Femur (tissue), 1 donor: ENCODE data around the gene CNTN1.

Experiments used
- DNase-seq: peaks from one replicate; pipeline ENCODE4 v3.0.0-alpha.2; 2017

Gene CNTN1

DNA sequence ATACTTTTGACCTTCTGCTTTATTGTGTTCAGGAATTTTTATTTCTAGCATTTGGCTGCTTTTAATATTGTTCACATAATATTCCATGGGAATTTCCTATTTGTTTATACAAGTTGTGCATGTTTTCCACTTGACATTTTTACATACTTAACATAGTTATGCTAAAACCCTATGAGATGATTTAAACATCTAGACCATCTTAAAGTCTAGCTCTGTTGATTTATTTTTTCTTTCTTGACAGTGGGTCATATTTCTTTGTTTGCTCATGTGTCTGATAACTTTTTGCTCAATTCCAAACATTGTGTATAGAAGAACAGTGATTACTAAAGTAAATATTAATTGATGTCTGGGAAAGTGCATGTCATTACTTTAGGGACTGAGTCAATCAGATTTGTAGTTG is 293.8 kb downstream of the CNTN1 start:
- DNase-seq: no peak

DNA sequence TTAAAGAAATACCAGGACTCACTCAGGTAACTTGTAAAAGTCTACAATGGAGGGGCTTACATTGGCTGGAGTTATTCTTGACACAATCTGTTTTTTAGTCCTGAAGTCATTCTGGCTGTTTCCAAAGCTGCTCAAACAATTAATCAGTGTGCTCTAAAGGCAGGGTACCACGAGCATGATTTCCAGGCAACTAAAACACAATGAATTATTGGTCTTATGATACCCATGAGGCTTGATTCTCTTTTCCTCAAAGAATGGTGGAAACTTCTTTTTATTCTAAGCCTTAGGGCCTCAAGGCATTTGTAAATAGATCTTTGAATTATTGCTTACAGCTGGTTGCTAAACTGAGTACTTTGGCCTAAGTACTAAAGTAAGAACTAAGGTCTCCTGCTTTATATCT is 296.1 kb downstream of the CNTN1 start:
- no peak for DNase-seq

DNA sequence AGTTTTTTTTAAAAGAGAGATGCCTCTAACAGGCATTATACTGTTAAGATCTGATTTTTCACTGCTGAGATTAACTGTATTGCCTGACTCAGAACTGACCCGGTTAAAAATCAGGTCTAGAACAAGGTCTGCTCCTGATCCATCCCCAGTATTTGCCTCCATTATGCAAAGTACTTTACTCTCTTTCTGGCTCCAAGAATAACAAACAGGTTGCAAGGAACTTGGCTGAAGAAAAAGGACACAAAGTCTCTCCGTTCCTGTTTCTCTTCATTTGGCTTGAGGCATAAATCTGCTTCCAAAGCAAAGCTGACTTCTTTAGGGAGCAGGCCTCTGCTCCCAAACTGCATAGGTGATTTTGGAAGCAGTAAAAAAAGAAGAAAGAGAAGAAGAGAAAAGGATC is 296.6 kb downstream of the CNTN1 start:
- no peak for DNase-seq

DNA sequence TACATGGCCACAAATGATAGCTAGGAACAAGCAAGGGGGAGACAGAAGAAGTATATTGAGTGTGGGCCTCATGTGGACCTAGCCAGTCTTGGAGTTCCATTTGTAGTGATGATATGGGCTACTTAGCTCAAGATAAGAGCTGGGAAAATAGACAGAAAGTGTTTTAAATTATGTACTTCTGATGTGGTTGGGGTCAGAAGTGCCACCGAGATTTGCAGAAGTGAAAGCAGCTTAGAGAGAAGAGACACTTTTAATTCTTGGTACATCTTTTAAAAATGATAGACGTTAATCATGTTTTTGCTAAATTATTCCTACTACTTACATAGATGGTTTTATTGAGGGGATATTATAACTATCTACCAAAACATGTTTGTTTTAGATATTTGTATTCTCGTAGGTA is 297.5 kb downstream of the CNTN1 start:
- DNase-seq: no peak

DNA sequence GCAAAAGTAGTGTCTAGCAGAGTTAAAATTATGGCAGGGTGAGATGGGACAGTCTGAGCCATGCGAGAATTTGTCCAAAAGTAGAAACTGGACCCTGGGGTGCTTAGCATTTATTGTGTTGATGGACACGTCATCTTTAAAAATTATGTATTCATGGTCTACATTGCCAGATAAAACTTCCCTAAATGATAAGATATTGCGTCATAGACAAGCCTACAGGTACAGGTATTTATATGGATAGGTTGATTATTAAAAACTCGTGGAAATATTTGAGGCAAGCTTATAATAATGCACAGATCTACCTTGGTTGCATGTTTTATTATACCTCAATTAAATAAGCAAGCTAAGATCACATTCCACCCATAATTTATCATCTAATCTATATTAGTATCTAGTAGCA is 299.9 kb downstream of the CNTN1 start:
- no peak for DNase-seq

DNA sequence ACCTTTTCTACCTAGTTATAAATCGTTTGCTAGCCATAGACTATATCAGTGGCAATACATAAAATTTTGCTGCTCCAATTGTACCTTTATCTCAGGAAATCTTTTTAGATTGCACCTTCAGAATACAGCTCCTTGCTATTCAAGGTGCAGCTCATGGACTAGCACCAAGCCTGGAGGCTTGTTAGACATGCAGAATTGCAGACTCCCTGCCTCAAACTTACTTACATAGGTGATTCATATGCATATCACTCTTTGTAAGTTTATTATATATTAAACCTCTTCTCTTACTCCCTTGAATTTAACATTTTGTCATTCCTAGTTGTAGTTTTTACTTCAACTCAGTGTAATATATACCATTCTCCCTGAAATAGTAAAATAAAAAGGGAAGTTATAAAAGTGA is 300.4 kb downstream of the CNTN1 start:
- no peak for DNase-seq

DNA sequence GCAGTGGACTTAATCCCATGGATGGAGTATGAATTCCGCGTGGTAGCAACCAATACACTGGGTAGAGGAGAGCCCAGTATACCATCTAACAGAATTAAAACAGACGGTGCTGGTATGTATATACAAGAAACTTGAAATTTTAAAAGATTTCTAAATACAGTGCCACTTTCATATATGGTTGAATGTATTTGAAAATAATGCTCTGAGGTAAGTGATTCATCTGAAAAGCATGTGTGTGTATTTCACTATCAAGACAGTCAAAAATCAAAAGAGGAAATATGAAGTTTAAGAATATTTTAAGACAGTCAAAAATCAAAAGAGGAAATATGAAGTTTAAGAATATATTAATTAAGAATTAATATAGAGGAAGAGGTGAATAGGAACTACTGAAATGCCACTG is 300.9 kb downstream of the CNTN1 start:
- no peak for DNase-seq

DNA sequence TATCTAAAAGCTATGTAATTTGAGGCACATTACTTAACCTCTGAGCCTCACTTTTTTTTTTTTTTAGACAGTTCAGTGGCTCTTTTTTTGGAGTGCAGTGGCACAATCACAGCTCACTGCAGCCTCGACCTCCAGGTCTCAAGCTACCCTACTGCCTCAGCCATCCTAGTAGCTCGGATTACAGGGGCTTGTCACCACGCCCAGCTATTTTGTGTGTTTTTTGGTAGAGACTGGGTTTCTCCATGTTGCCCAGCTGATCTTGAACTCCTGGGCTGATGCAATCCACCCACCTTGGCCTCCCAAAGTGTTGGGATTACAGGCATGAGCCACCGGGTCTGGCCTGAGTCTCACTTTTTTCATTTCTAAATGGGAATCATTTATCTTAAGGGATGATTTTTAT is 303.9 kb downstream of the CNTN1 start:
- no peak for DNase-seq

DNA sequence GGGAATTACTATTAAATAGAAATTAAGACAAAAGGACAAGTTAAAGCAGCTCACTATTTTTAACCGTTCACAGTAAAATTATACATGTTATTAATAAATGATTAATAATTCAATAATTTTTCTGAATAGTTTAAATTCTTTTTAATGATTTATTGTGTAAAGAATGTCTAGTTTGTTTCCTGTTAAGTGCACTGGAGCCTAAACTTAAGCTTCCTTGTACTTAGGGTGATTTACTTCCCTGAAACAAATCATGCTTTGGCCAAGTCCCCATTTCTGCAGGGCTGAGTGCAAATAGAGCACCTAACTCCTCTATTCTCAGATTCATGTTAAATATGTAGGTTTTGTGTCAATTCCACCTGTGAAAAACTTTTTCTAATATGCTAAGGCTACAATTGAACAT is 307.0 kb downstream of the CNTN1 start:
- DNase-seq: no peak

DNA sequence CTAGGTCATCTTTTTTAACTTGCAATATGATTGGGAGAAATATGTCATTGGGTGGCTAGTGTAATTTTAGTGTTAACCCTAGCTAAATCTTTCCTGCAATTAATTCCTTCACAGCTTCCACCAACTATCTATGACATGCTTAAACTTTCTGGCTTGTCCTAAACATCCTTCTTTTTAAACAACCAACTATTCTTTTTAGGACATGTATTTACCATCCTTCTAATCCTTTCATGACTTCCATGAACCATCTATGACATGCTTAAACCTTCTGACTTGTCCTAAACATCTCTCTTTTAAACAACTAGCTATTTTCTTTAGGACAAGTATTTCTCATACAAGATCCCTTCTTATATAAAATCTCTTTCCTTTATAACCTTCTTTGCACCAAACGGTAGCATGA is 316.2 kb downstream of the CNTN1 start:
- no peak for DNase-seq

DNA sequence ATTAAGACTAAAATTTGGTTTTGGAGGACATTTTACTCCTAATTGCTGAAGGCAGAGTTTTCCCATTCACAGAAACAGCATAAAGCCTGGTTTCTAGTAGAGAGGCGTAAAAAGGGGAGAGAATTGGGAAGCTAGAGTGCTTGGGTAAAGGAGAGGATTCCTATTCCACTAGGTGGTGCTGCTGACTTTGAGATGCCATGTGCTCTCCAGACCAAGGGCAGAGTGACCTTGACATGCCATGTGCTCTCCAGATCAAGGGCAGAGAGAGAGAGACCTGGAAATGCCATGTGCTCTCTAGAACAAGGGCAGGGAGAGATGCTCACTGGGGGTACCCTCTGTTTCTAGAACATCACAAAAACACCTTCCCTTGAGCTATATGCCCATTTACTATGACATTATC is 319.7 kb downstream of the CNTN1 start:
- DNase-seq: no peak

DNA sequence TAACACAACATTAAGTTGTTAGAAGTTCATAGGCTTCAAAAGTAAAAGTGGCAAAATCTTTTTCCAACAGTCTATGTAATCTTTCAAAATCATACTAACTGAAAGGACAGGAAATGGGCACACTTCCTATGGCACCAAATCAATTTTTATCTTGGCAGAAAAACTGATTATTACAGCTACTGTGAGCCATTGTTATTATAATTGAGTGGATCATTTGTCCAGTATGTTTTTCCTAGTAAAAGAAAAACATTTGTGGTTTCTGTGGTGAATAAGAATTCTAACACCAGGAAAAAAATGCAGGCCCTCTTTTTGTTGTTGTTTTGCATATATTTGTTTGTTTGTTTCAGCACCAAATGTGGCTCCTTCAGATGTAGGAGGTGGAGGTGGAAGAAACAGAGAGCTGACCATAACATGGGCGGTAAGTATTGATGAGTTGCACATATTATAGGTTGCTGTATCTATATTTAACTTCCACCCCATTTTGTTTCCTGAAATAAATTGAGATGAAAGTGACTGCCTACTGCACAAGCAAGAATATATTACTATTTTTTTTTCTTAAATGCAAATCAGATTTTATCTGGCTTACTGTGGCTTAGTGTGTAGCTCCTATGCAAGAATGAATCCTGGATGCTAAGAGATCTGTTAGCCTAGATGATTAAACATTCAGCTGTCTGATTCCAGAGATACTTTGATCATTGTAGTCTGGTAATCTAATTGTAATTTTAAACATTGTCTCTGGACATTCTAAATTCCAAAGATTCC is 321.8 kb downstream of the CNTN1 start:
- DNase-seq: no peak

DNA sequence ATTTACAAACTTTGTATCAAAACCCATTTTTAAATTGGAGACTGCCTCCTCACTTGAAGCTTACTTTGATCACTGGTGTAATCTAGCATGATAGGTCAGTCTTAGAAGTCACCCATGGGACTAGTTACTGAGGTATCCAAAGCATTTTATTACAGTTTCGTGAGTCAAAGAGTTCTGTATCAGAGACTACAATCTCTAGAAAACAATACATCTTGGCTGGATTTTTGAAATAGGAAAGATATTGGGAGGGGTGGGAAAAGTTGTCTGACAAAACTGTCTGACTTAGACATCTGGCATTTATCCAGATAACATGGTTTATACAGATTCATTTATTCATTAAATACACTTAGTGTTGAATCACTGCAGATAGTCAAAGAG is 322.4 kb downstream of the CNTN1 start:
- DNase-seq: no peak

DNA sequence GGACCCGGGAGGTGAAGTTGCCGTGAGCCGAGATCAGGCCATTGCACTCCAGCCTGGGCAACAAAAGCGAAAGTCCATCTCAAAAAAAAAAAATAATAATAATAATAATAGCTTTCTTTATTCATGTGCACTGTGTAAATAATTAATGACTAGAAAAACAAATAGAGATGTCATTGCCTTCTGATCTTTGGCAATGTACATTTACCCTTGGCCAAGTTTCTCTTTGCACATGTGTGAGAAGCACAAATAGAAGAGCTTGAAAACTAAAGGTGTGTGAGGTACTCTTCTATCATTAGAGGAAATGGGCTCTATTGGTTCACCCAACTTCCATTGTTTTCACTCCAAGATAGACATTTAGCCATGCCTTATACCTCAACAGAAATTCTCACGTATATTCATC is 325.8 kb downstream of the CNTN1 start:
- DNase-seq: no peak

DNA sequence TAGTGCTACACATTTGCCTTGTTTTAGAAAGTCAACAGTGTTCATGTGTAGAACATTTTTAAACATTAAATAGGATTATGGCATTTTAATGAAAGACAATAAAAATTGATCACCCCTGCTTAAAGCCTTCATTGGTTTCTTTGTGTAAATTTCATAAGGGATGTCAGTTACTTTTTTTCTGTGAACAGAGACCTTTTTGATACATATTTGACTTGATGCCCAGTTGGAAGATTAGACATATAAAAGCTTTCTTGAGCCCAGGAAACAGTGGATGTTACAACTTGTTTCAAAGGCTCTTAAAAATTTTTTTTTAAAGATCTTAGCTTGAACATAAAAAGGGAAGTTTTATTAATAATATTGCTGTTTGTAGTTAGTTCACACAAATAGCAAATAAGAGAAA is 327.2 kb downstream of the CNTN1 start:
- no peak for DNase-seq

DNA sequence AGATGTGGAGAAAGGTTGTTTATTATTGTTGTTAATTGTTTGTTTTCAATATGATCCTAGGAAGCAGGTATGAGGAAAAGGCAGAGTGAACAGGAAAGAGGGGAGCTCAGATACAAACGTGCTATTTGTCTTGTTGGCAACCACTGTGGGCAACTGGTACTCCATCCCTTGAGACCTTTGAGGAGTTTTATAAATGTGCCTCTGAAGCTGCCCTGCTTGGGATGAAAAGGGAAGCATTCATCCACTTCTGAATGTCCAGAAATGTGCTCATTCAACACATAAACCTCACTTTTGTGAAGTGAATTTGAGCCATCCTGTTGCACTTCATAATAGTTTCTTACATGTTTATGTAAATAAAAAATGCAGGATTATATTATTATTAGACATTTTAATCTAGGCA is 331.6 kb downstream of the CNTN1 start:
- no peak for DNase-seq

DNA sequence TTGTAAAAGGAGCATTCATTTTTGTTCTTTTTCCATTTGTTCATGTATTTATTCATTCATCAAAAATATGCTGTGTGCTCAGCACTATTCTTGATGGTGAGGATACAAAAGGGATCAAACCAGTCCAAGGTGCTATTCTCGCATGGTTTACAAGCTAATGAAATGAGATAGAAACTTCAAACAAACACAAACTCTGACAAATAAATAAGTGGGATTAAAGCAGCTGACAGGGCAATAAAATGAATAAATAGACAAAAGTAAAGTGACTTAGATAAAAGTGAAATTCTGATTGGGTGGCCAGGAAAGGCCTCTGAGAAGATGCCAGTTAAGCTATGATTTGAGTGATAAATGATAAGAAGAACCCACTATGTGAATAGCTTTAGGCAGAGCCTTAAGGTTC is 333.9 kb downstream of the CNTN1 start:
- no peak for DNase-seq

DNA sequence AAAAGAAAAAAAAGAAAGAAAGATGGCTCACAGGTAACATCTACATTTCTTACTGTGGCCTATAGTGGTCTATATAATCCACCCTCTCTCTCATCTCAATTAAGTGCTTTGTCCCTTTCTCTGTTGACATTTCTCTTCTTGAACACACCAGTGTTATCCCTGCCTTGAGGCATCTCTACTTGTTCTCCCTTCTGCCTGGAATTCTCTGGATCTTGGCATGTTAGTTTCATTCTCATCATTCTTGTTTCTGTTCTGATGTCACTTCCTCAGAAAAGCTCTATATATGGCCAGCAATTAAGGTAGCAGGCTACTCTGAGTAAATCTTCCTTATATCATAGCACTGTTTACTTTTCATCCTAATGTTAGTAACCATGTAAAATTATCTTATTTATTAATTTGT is 340.1 kb downstream of the CNTN1 start:
- no peak for DNase-seq

DNA sequence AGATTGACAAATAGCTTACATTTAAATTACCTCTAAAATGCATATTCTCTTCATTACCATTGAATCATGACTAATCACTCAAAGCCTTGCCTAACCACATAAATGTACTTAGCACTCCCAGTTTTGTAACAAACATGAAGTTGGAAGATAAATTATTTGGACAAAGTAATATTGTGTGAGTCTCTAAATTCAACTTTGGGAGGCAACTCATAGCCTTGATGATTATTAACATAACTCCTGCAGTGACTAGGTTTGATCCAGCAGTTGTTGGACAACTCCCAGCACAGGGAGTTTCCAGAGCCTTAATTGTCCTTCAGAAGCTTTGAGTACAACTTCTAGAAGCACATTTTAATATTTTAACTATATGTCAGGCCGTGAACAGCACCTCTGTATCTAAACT is 342.4 kb downstream of the CNTN1 start:
- no peak for DNase-seq

DNA sequence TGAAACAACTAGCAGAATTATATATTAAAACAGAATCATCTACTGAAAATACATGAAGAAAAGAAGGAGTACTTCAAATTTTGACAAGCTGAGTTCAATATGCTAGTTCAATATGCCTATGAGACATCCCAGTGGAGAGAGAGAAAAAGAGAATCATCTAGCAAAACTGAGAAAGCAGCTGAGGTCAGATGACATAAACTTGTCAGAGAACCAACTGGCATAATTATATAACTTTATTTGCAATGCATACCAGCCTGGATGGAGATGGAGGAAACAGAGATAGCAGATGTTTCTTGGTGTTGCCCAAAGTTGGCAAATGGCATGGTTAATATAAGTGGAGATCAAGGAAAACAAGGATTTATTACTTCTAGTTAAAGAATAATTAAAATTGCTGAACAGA is 347.2 kb downstream of the CNTN1 start:
- no peak for DNase-seq

DNA sequence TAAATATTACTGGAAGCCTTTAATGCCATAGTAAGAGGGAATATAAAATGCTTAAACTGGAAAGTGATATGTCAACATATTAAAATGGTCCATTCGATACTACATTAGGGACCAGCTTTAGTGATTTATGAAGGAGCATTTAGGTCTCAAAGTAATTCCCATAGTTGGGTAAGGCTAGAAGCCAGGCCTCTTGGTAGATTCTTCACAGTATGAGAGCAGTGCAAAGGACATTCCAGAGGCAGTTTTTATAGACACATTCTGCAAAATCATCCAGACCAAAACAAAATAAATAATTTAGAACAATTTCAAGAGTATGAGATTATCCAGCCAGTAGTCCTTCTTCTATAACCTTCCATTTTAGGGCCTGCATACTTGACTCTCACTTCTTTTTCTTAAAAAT is 353.3 kb downstream of the CNTN1 start:
- DNase-seq: no peak

DNA sequence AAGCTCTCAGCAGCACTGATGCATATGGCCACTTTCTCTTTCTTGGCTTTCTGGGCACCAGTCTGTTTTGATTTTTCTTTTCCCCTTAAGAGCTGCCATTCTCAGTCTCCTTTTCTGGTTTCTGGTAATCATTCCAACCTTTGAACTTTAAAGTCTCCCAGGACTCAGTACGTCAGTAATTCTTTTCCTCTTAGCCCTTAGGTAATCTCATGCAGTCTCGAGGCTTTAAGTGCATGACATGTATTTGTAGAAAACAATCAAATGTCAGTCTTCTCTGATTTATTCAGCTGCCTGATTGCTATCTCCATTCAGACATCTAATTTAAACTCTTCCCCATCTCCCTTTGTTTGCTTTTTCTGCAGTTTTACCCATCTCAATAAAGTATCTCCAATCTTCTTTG is 356.8 kb downstream of the CNTN1 start:
- no peak for DNase-seq

DNA sequence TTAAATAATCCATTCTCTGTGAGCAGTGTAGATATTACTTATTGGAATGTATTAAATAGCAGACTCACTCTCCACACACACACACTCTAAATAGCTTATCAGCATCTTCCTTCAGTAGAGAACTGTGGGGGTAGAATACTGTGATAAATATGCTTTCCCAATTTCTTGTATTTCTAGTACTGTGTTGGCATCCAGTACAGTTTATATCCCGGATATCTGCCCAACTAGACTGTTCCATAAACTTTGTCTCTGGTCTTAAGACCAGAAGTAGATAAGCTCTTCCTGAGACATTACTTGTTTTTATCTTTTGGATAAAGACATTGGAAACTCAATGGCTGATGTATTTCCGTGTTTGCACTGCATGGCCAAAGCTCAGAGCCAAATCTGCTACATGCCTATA is 359.7 kb downstream of the CNTN1 start:
- no peak for DNase-seq

DNA sequence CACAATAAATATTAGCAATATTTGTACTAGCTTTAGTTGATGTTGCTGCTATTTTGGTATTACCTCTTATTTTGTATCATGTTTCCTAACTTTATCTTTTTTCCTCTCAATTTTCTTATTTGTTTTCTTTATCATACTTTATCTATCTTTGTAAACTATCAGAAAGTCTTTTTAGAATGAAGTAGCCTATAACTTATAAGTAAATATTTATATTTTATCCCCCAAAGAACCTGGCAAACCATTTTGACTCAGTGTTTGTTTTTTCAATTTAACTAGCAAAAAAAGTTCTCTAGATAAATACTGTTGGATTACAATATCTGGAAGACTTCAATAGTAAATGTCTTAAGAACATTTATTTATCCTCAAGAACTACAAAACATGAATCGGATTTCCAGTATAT is 360.2 kb downstream of the CNTN1 start:
- no peak for DNase-seq

DNA sequence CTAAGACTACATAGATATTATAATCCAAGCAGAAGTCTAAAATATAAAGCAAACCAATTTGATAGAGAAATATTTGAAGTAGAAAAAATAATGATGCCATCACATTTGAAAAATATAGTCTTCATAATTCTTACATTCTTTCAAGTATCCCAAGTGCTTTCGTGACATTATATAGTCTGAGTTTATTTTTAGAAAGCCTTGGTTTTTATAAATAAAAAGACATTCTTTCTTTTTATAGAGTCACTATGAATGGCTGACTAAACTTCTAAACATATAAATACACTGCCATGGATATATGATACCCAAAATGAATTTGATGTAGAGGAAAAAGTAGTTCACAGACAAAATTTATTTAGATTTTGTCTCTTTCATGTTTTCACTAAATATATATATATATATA is 360.8 kb downstream of the CNTN1 start:
- DNase-seq: no peak
